GM23338 (cell line): ENCODE data around the gene EPS8. TPM values are rescaled to one million over a fixed set of nuclear protein-coding genes. Genes with fewer than 3 reads are reported as not detected.

Experiments used
- ATAC-seq: fragments of 200-7000 bp; cut with Tn5 transposase; 3 replicates; pipeline ENCODE4 v1.9.1; 2020
- DNase-seq: peaks from one replicate; pipeline ENCODE4 v3.0.0-alpha.2; 2015; ENCODE audit warnings: low spot score
- H2AFZ ChIP-seq: fragments of 200-600 bp; sonication (generic); 2 replicates; pipeline ENCODE4 v1.8.0; 2016; ENCODE audit warnings: antibody characterized with exemption, mild to moderate bottlenecking, moderate library complexity
- H3F3A ChIP-seq: fragments of 200-600 bp; sonication (generic); replicated peaks from 2 replicates; pipeline ENCODE4 v1.8.0; 2017; ENCODE audit warnings: antibody characterized with exemption, mixed run types, low read depth
- H3K27ac ChIP-seq: fragments of 200-600 bp; sonication (generic); 2 replicates; pipeline ENCODE4 v1.6.1; 2016; ENCODE audit warnings: low read depth
- H3K27me3 ChIP-seq: fragments of 200-600 bp; sonication (generic); 2 replicates; pipeline ENCODE4 v1.8.0; 2016; ENCODE audit warnings: mild to moderate bottlenecking, mixed run types, moderate library complexity; ENCODE audit not compliant: insufficient read depth
- H3K36me3 ChIP-seq: fragments of 200-600 bp; sonication (generic); 2 replicates; pipeline ENCODE4 v1.8.0; 2016; ENCODE audit warnings: mild to moderate bottlenecking; ENCODE audit not compliant: insufficient read depth
- H3K4me1 ChIP-seq: fragments of 200-600 bp; sonication (generic); 2 replicates; pipeline ENCODE4 v1.8.0; 2016; ENCODE audit warnings: mild to moderate bottlenecking, moderate library complexity; ENCODE audit not compliant: insufficient read depth
- H3K4me2 ChIP-seq: fragments of 200-600 bp; sonication (generic); 2 replicates; pipeline ENCODE4 v1.7.1; 2017; ENCODE audit warnings: mixed run types
- H3K4me3 ChIP-seq: fragments of 200-600 bp; sonication (generic); 2 replicates; pipeline ENCODE4 v1.6.1; 2016; ENCODE audit warnings: mixed run types
- H3K79me2 ChIP-seq: fragments of 200-600 bp; sonication (generic); replicated peaks from 2 replicates; pipeline ENCODE4 v1.8.0; 2017; ENCODE audit warnings: mild to moderate bottlenecking; ENCODE audit not compliant: insufficient read depth
- H3K9me2 ChIP-seq: fragments of 200-600 bp; sonication (generic); 2 replicates; pipeline ENCODE4 v1.8.0; 2017; ENCODE audit not compliant: insufficient read depth
- H4K20me1 ChIP-seq: fragments of 200-600 bp; sonication (generic); replicated peaks from 2 replicates; pipeline ENCODE4 v1.8.0; 2017; ENCODE audit warnings: mild to moderate bottlenecking; ENCODE audit not compliant: insufficient read depth
- H3K27ac Mint-ChIP-seq: 2 replicates; pipeline ENCODE4 v1.8.0; 2020; ENCODE audit warnings: inconsistent platforms, mild to moderate bottlenecking, moderate library complexity, mixed read lengths
- H3K27me3 Mint-ChIP-seq: 3 replicates; pipeline ENCODE4 v1.8.0; 2022; ENCODE audit warnings: low read depth, mild to moderate bottlenecking, moderate library complexity, mixed read lengths, inconsistent platforms; ENCODE audit not compliant: insufficient read depth, poor library complexity
- H3K36me3 Mint-ChIP-seq: 3 replicates; pipeline ENCODE4 v1.8.0; 2021; ENCODE audit warnings: low read depth, mild to moderate bottlenecking, inconsistent platforms, moderate library complexity, mixed read lengths
- H3K4me1 Mint-ChIP-seq: 3 replicates; pipeline ENCODE4 v1.8.0; 2020; ENCODE audit warnings: mild to moderate bottlenecking, inconsistent platforms, mixed read lengths
- H3K4me3 Mint-ChIP-seq: 3 replicates; pipeline ENCODE4 v1.8.0; 2021; ENCODE audit warnings: moderate library complexity, mild to moderate bottlenecking, inconsistent platforms, mixed read lengths
- H3K9me3 Mint-ChIP-seq: 3 replicates; pipeline ENCODE4 v1.8.0; 2020; ENCODE audit warnings: moderate library complexity, mild to moderate bottlenecking, inconsistent platforms, mixed read lengths
- CREB1 ChIP-seq: fragments of 250-450 bp; sonication (Bioruptor Pico); IDR thresholded peaks from 2 replicates; pipeline ENCODE4 v1.5.0; 2020; ENCODE audit warnings: low read depth, mild to moderate bottlenecking, moderate library complexity
- EZH2phosphoT487 ChIP-seq: fragments of 200-600 bp; sonication (generic); IDR thresholded peaks from one replicate; pipeline ENCODE4 v1.8.1; 2018; ENCODE audit warnings: antibody characterized with exemption; ENCODE audit not compliant: unreplicated experiment
- JUNB ChIP-seq: IDR thresholded peaks from one replicate; pipeline ENCODE4 v1.6.1; 2016; ENCODE audit warnings: antibody characterized with exemption; ENCODE audit not compliant: unreplicated experiment
- NANOG ChIP-seq: IDR thresholded peaks from 2 replicates; pipeline ENCODE4 v1.6.1; 2016; ENCODE audit warnings: antibody characterized with exemption, borderline replicate concordance
- POLR2AphosphoS5 ChIP-seq: IDR thresholded peaks from 2 replicates; pipeline ENCODE4 v1.6.1; 2016; ENCODE audit warnings: antibody characterized with exemption, low read depth
- STAT1 ChIP-seq: IDR thresholded peaks from one replicate; pipeline ENCODE4 v1.6.1; 2016; ENCODE audit warnings: antibody characterized with exemption; ENCODE audit not compliant: unreplicated experiment
- ZNF114 ChIP-seq: fragments of 250-450 bp; sonication (Bioruptor Pico); IDR thresholded peaks from 2 replicates; pipeline ENCODE4 v1.5.0; 2020; ENCODE audit warnings: mild to moderate bottlenecking, moderate library complexity
- polyA plus RNA-seq: library from polyadenylated mRNA; unstranded; fragments of >200 nt; fragmentation: Nextera tagmentation; extraction: Ambion mirVana; gene quantifications from 2 replicates; pipeline ENCODE4 v1.2.1, GENCODE V29; 2016
- total RNA-seq: library from RNA; depleted of rRNA; stranded (reverse); fragments of >200 nt; shearing (Covaris generic); gene quantifications from 2 replicates; pipeline ENCODE4 v1.2.3, GENCODE V29; 2014
- TF ChIP-seq, protein P1 (sequence below): IDR thresholded peaks from 2 replicates; pipeline ENCODE4 v1.6.1; 2016; ENCODE audit warnings: antibody characterized with exemption
- TF ChIP-seq, protein P2 (sequence below), 2 experiments: fragments of 200-600 bp in 1 of 2; sonication (generic) in 1 of 2; conservative IDR thresholded peaks; 2 replicates each; pipeline versions ENCODE4 v1.5.1 to v1.6.1; 2016 to 2017; ENCODE audit warnings: antibody characterized with exemption in 2 of 2, low read depth in 2 of 2, mild to moderate bottlenecking in 2 of 2, moderate library complexity in 1 of 2

The EPS8 gene
- total and polyA plus RNA-seq, 2 experiments from 2014 or later: 3.5 to 5.4 TPM

DNA sequence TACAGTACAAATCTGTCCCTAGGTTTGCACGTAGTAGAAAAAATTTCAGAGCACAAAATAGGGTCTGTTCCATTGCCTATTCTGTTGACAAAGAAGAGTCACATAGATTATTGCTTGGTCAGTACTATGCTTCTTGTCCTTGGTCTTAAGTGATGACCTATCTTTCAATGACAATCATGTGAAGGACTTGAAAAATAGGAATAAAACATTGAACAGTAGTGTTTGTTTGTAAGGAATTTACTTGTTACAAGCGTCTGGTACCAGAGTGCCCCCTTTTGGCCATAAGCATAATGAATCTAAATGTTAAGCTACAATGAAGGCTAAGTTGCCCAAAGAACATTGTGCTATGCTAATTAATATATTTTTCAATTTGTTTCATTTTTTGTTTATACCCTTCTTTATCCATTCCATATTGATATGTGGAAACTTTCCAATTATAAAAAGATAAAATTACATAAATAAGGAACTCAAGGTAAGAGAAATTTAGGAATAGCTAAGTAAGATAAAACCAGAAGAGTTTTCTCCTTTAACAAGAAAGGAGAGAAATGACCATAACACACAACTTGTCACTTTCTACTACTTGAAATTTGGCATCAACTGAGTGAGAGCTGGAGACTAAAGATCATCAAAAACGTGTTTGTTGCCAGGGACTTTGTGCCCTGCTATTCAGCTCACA, 204.7 kb downstream of the EPS8 start:
- TF ChIP-seq, protein P1, sequence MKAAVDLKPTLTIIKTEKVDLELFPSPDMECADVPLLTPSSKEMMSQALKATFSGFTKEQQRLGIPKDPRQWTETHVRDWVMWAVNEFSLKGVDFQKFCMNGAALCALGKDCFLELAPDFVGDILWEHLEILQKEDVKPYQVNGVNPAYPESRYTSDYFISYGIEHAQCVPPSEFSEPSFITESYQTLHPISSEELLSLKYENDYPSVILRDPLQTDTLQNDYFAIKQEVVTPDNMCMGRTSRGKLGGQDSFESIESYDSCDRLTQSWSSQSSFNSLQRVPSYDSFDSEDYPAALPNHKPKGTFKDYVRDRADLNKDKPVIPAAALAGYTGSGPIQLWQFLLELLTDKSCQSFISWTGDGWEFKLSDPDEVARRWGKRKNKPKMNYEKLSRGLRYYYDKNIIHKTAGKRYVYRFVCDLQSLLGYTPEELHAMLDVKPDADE: no peak
- no peak for TF ChIP-seq CREB1 (CRISPR knock-in tag)
- TF ChIP-seq STAT1: no peak
- TF ChIP-seq POLR2AphosphoS5: no peak
- TF ChIP-seq, protein P2, sequence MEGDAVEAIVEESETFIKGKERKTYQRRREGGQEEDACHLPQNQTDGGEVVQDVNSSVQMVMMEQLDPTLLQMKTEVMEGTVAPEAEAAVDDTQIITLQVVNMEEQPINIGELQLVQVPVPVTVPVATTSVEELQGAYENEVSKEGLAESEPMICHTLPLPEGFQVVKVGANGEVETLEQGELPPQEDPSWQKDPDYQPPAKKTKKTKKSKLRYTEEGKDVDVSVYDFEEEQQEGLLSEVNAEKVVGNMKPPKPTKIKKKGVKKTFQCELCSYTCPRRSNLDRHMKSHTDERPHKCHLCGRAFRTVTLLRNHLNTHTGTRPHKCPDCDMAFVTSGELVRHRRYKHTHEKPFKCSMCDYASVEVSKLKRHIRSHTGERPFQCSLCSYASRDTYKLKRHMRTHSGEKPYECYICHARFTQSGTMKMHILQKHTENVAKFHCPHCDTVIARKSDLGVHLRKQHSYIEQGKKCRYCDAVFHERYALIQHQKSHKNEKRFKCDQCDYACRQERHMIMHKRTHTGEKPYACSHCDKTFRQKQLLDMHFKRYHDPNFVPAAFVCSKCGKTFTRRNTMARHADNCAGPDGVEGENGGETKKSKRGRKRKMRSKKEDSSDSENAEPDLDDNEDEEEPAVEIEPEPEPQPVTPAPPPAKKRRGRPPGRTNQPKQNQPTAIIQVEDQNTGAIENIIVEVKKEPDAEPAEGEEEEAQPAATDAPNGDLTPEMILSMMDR (conservative IDR thresholded peaks at IDR 0.05; ENCODE audit: low read depth in 2 of 2): peak; percentile 70 to 81
- TF ChIP-seq EZH2phosphoT487: no peak
- DNase-seq: peak; percentile 74
- Histone ChIP-seq H3K27ac (no peak overlapping the region), H3K27me3 (no peaks in the 10 kb centered on the region), H3K4me2 (no peak overlapping the region), H3K36me3 (no peaks in the 10 kb centered on the region), H3K79me2 (no peaks in the 10 kb centered on the region), H3K9me2 (no peaks in the 10 kb centered on the region), H3F3A (no peaks in the 10 kb centered on the region), H3K4me1 (no peaks in the 10 kb centered on the region), H3K4me3 (no peak overlapping the region), H4K20me1 (no peaks in the 10 kb centered on the region), H2AFZ (no peak overlapping the region)
- H3K27ac Mint-ChIP-seq: no peak overlapping the region
- H3K36me3 Mint-ChIP-seq: peaks cover 6% of the 10 kb centered on the region
- ATAC-seq: peak; percentile 58
- H3K4me1 Mint-ChIP-seq: peaks cover 3% of the 10 kb centered on the region
- H3K9me3 Mint-ChIP-seq: peaks cover 12% of the 10 kb centered on the region
- H3K27me3 Mint-ChIP-seq: peaks cover 3% of the 10 kb centered on the region
- H3K4me3 Mint-ChIP-seq: no peak overlapping the region

DNA sequence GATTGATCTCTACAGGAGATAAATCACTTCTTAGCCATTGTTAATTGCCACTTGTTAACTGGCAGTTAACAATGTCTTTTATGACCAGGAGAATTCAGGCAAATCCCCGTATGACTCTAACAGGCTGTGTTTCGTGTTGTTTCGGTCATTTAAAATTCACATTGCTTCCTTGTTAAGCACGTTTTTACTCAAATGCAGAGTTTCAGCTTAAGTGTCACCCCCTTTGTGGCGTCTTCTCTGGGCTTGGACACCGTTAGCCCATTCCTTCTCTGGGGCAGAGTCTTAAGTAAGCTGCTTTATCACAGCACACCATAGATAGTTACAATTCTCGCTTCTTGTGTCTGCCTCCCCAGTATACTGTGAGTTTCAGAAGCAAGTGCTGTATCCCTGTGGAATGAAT, 205.4 kb downstream of the EPS8 start:
- ATAC-seq: no peak; the same call in 2 of the 3 replicates
- Mint-ChIP-seq H3K4me1 (peaks cover 3% of the 10 kb centered on the region), H3K27me3 (peaks cover 3% of the 10 kb centered on the region), H3K9me3 (peaks cover 12% of the 10 kb centered on the region), H3K4me3 (no peak overlapping the region), H3K36me3 (peaks cover 6% of the 10 kb centered on the region), H3K27ac (no peak overlapping the region)
- Histone ChIP-seq H3K36me3 (no peaks in the 10 kb centered on the region), H3K4me2 (no peak overlapping the region), H3K79me2 (no peaks in the 10 kb centered on the region), H2AFZ (no peak overlapping the region), H4K20me1 (no peaks in the 10 kb centered on the region), H3K4me3 (no peak overlapping the region), H3K27ac (no peak overlapping the region), H3F3A (no peaks in the 10 kb centered on the region), H3K9me2 (no peaks in the 10 kb centered on the region), H3K4me1 (no peaks in the 10 kb centered on the region), H3K27me3 (no peaks in the 10 kb centered on the region)
- DNase-seq: peak; percentile 16
- TF ChIP-seq, protein P1: no peak
- TF ChIP-seq, protein P2 (conservative IDR thresholded peaks at IDR 0.05; ENCODE audit: low read depth in 2 of 2): no peak
- TF ChIP-seq EZH2phosphoT487: no peak
- no peak for TF ChIP-seq NANOG
- TF ChIP-seq ZNF114 (CRISPR knock-in tag): no peak
- TF ChIP-seq JUNB: no peak
